SKM-1 (cell line): ENCODE results near the gene RPL5.
"Not testable (repeated sequence)": the region's sequence is repeated elsewhere in the genome, so short reads cannot be mapped to it uniquely, and the experiment has no call there.

Source experiments
- DNase-seq: peaks from one replicate; lab custom pipeline; 2025; ENCODE audit not compliant: unreplicated experiment; lab: John Stamatoyannopoulos, UW

The RPL5 gene

GRCh38 chr1:92831762-92832536 lies at the start of gene RPL5:
Gene RPL5, plus strand, starts transcription at chr1:92832040. Its CDS starts 75 bp downstream, at chr1:92832115.
- peak; percentile 95 for DNase-seq

GRCh38 chr1:92783550-92783949 lies 48.3 kb upstream of the RPL5 start:
- DNase-seq, result not testable (repeated sequence)

- no peak for DNase-seq
Measured at GRCh38 chr1:92784021-92784638, 47.7 kb upstream of the RPL5 start.

GRCh38 chr1:92784639-92785500 lies 47.0 kb upstream of the RPL5 start, which contains the start of gene EVI5:
Gene EVI5, minus strand, starts transcription at chr1:92785108. Its CDS starts 48,562 bp downstream, at chr1:92736546.
- DNase-seq, result peak; percentile 90

- no peak for DNase-seq
Measured at GRCh38 chr1:92786111-92786901, 45.5 kb upstream of the RPL5 start.

- no peak for DNase-seq
Measured at GRCh38 chr1:92790081-92790480, 41.8 kb upstream of the RPL5 start.

- no peak for DNase-seq
Measured at GRCh38 chr1:92790867-92791266, 41.0 kb upstream of the RPL5 start.

GRCh38 chr1:92791487-92792066 lies 40.3 kb upstream of the RPL5 start:
- no peak for DNase-seq

- DNase-seq, result no peak
Measured at GRCh38 chr1:92792340-92792782, 39.5 kb upstream of the RPL5 start.

- DNase-seq, result no peak
Measured at GRCh38 chr1:92795166-92795565, 36.7 kb upstream of the RPL5 start.

- no peak for DNase-seq
Measured at GRCh38 chr1:92797297-92797696, 34.5 kb upstream of the RPL5 start.

- DNase-seq, result no peak
Measured at GRCh38 chr1:92797961-92798360, 33.9 kb upstream of the RPL5 start.

- DNase-seq, result no peak
Measured at GRCh38 chr1:92803140-92803887, 28.5 kb upstream of the RPL5 start.

GRCh38 chr1:92804721-92805201 lies 27.1 kb upstream of the RPL5 start:
- DNase-seq, result no peak

GRCh38 chr1:92805216-92805615 lies 26.6 kb upstream of the RPL5 start:
- DNase-seq, result no peak

GRCh38 chr1:92808381-92808780 lies 23.5 kb upstream of the RPL5 start:
- DNase-seq, result no peak

GRCh38 chr1:92816732-92817131 lies 15.1 kb upstream of the RPL5 start:
- no peak for DNase-seq

GRCh38 chr1:92817137-92817697 lies 14.6 kb upstream of the RPL5 start:
- no peak for DNase-seq
